ENCODE measurements around the gene NDFIP2. TPM values are rescaled to one million over a fixed set of nuclear protein-coding genes. Genes with fewer than 3 reads are reported as not detected.
A peak's percentile ranks its signal among the peaks of the same experiment; 100 is the strongest.

NDFIP2 gene
- total and polyA plus RNA-seq, 2 donors (not counting 1 experiment from before 2014, with no cell fraction given), result 0.12 to 1.0 TPM

GRCh38 chr13:79479882-79480281, 1.1 kb upstream of the NDFIP2 start:
- ChIA-PET CTCF (no interaction called here), POLR2A (no interaction called here)
- Histone ChIP-seq H3K27me3 (replicated peaks in 1 of 4; ENCODE audit: control extremely low read depth in 1 of 4, control insufficient read depth in 3 of 4, insufficient read depth in 4 of 4, low read length in 3 of 4) (peaks cover 0 to 40% (median 27%) of the 10 kb centered on the region in 4 experiments), H3K27ac (ENCODE audit: low read length in 2 of 2) (no peak overlapping the region), H3K79me2 (ENCODE audit: control insufficient read depth, insufficient read depth, low read length) (no peaks in the 10 kb centered on the region), H3K4me2 (replicated peaks; ENCODE audit: low read depth, low read length, poor library complexity, severe bottlenecking) (no peak overlapping the region), H3K36me3 (replicated peaks in 1 of 2; ENCODE audit: control extremely low read depth in 1 of 2, control insufficient read depth in 1 of 2, extremely low read depth in 1 of 2, insufficient read depth in 2 of 2, low read length in 1 of 2) (no peaks in the 10 kb centered on the region), H4K20me1 (ENCODE audit: control insufficient read depth, insufficient read depth, low read length, poor library complexity, severe bottlenecking) (no peaks in the 10 kb centered on the region), H3K9ac (ENCODE audit: low read length) (no peak overlapping the region), H3K9me3 (ENCODE audit: control extremely low read depth in 1 of 3, control insufficient read depth in 2 of 3, insufficient read depth in 1 of 3, low read length in 2 of 3) (peaks cover 0 to 11% (median 0%) of the 10 kb centered on the region in 3 donors), H2AFZ (ENCODE audit: insufficient read depth, low read depth, low read length, poor library complexity, severe bottlenecking) (no peak overlapping the region), H3K4me1 (ENCODE audit: control insufficient read depth in 2 of 2, insufficient read depth in 2 of 2, low read length in 2 of 2) (peaks cover 12 to 18% of the 10 kb centered on the region in 2 donors), H3K4me3 (ENCODE audit: control extremely low read depth in 1 of 5, extremely low read depth in 1 of 5, insufficient read depth in 1 of 5, low read depth in 2 of 5, low read length in 4 of 5) (no peak overlapping the region)
- intact Hi-C loops (cut with micrococcal nuclease), result no loop called here
- H3K4me3 Mint-ChIP-seq, result peak overlapping the region; percentile 91
- no peak for ATAC-seq (ENCODE audit: low read depth)
- no CpG with 5 or more reads among the region's 5 CpGs for WGBS (ENCODE audit: insufficient coverage)
- no peak for DNase-seq
- H3K4me1 Mint-ChIP-seq, result peaks cover 19% of the 10 kb centered on the region
- H3K9me3 Mint-ChIP-seq (ENCODE audit: insufficient read depth), result no peaks in the 10 kb centered on the region
- H3K27me3 Mint-ChIP-seq, result peaks cover 46% of the 10 kb centered on the region
- no peak for TF ChIP-seq EZH2 (IDR thresholded peaks at IDR 0.05; ENCODE audit: borderline replicate concordance, insufficient read depth, low read depth, low read length, poor library complexity, severe bottlenecking)
- no peak for TF ChIP-seq CTCF (IDR thresholded peaks at IDR 0.05)
- no peak overlapping the region for H3K27ac Mint-ChIP-seq

GRCh38 chr13:79481685-79482052, 714 bp downstream of the NDFIP2 start:
- Histone ChIP-seq H3K9me3 (ENCODE audit: control extremely low read depth in 1 of 3, control insufficient read depth in 2 of 3, insufficient read depth in 1 of 3, low read length in 2 of 3) (peaks cover 0 to 11% (median 1%) of the 10 kb centered on the region in 3 donors), H2AFZ (ENCODE audit: insufficient read depth, low read depth, low read length, poor library complexity, severe bottlenecking) (peak overlapping the region; percentile 61), H3K36me3 (replicated peaks in 1 of 2; ENCODE audit: control extremely low read depth in 1 of 2, control insufficient read depth in 1 of 2, extremely low read depth in 1 of 2, insufficient read depth in 2 of 2, low read length in 1 of 2) (no peaks in the 10 kb centered on the region), H3K4me1 (ENCODE audit: control insufficient read depth in 2 of 2, insufficient read depth in 2 of 2, low read length in 2 of 2) (peaks cover 12 to 18% of the 10 kb centered on the region in 2 donors), H3K79me2 (ENCODE audit: control insufficient read depth, insufficient read depth, low read length) (no peaks in the 10 kb centered on the region), H3K27me3 (replicated peaks in 1 of 4; ENCODE audit: control extremely low read depth in 1 of 4, control insufficient read depth in 3 of 4, insufficient read depth in 4 of 4, low read length in 3 of 4) (peaks cover 0 to 46% (median 31%) of the 10 kb centered on the region in 4 experiments), H3K27ac (ENCODE audit: low read length in 2 of 2) (no peak overlapping the region), H3K4me3 (ENCODE audit: control extremely low read depth in 1 of 5, extremely low read depth in 1 of 5, insufficient read depth in 1 of 5, low read depth in 2 of 5, low read length in 4 of 5) (peak overlapping the region; percentile 43 to 60 (median 51)), H4K20me1 (ENCODE audit: control insufficient read depth, insufficient read depth, low read length, poor library complexity, severe bottlenecking) (no peaks in the 10 kb centered on the region), H3K4me2 (replicated peaks; ENCODE audit: low read depth, low read length, poor library complexity, severe bottlenecking) (peak overlapping the region; percentile 83), H3K9ac (ENCODE audit: low read length) (peak overlapping the region; percentile 57)
- 0% methylated on average over 8 of the region's 12 CpGs for WGBS (ENCODE audit: insufficient coverage)
- ChIA-PET POLR2A (interaction anchor here (0.8 kb wide), 1 partner anchor 76 kb away, joined by 3 read pairs; the partner anchor contains the start of gene RBM26), CTCF (interaction anchor here (1.4 to 1.6 kb wide), 3 partner anchors 53 to 59 kb away, joined by 3 to 5 read pairs (median 4); no protein-coding TSS in a partner anchor)
- Mint-ChIP-seq H3K4me3 (peak overlapping the region; percentile 91), H3K4me1 (peaks cover 19% of the 10 kb centered on the region), H3K27me3 (peaks cover 61% of the 10 kb centered on the region), H3K9me3 (ENCODE audit: insufficient read depth) (no peaks in the 10 kb centered on the region), H3K27ac (peak overlapping the region; percentile 17)
- DNase-seq (no peak), ATAC-seq (ENCODE audit: low read depth) (no peak)
- intact Hi-C loops (cut with micrococcal nuclease), result no loop called here
- TF ChIP-seq EZH2 (IDR thresholded peaks at IDR 0.05; ENCODE audit: borderline replicate concordance, insufficient read depth, low read depth, low read length, poor library complexity, severe bottlenecking), result no peak
- TF ChIP-seq CTCF (IDR thresholded peaks at IDR 0.05), result no peak
